ENCODE data around the gene RBM23.
"Not testable (repeated sequence)": the region's sequence is repeated elsewhere in the genome, so short reads cannot be mapped to it uniquely, and the experiment has no call there.

The RBM23 gene

GRCh38 chr14:22918804-22919600 lies at the start of gene RBM23:
RBM23 (minus strand) TSS chr14:22919149.
- in situ Hi-C loops (cut with MboI; ENCODE audit: low sequenced_read_pairs) = no loop called here

GRCh38 chr14:22966783-22967269 lies 47.9 kb upstream of the RBM23 start:
- in situ Hi-C loops (cut with MboI; ENCODE audit: low sequenced_read_pairs) = no loop called here

- in situ Hi-C loops (cut with MboI; ENCODE audit: low sequenced_read_pairs) = not testable (repeated sequence)
These were observed 47.2 kb upstream of the RBM23 start for GRCh38 chr14:22965916-22966782.

DNA sequence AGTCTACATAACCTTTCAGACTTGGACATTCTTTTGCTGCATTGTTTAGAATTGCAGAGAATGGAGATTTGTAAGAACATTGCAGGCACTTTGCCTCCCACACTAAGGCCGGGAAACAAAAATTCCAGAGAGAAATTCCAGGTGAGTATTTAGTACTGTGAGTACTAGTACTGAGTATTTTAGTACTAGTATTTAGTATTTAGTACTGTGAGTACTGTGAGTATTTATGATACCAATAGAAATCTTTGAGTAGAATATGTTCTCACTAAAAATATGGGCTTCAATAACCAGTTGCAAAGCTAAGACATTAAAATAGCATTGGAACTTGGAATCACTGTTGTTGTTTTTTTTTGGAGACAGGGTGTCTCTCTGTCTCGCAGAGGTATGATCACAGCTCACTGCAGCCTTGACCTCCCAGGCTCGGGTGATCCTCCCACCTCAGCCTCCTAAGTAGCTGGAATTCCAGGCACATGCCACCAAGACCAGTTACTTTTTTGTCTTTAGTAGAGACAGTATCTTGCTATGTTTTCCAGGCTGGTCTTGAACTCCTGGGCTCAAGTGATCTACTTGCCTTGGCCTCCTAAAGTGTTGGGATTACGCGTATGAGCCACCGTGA lies 43.2 kb upstream of the RBM23 start:
- in situ Hi-C loops (cut with MboI; ENCODE audit: low sequenced_read_pairs) = no loop called here

DNA sequence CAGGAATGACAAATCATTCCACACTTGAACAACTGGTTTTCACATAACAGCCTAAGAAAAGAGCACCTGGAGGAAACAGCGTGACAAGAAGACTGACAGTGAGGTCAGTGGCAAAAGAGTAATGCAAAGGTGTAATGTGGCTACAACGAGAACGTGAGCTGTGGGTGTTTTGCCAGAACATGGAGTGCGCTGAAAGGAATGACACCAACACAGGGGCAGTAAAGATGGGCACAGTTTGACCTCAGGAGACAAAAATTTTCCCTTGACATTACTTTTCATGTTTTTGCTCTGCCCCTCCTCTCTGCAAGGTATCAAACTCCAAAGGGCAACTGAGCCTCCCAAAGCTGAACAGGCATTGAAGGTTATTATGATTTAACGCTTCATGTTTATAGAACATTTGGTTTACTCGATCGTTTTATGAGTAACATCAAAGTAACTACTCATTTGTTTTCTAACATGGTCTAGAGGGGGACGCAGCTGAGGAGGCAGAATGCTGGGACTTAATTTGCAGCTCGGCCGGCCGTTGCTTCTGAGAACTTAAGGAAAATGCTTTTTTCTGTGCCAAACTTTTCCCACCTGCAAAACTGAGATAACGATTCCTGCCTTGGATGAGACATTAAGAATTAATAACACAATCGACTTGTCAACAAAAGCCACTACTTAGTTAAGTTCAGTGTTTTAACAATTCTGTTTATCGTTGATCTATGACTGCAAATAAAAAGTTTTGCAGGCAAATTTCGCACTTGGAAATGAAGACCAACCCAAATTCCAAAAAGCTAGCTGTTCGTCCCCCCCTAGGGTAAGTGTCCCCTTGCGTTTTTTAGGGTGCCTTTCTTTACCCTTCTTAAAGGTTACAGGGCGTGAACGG lies 37.0 kb upstream of the RBM23 start:
- in situ Hi-C loops (cut with MboI; ENCODE audit: low sequenced_read_pairs) = no loop called here

DNA sequence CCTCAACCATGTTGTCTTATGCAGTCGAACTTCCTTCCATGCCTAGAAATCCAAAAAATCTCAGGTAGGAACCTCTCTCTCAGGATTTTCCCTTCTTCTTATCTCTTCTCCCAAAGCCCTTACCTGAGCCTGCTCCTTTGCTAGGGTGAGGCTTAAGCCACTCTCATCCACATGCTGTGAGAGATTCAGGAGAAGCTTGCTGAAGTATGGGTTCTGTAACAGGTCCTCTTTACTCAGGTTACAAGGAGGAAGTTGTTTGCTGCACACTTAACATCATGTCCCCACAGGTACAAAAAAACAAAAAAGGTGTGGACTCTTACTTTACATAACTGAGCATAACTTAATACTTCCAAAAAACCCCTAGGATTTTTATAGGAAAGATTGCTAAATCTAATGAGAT lies 33.5 kb upstream of the RBM23 start:
- in situ Hi-C loops (cut with MboI; ENCODE audit: low sequenced_read_pairs) = no loop called here

DNA sequence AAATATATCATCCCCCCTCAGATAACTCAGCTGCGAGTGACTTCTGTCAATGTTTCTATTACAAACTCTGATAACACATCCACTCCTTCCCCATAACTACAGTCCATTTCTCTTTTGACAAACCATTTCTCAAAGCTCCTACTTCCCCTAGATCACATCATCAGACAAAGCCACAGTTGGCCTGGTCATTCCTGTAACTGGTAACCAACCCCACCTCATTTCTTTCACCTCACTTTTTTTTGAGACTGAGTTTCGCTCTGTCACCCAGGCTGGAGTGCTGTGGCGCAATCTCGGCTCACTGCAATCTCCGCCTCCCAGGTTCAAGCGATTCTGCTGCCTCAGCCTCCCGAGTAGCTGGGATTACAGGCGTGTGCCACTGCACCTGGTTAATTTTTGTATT lies 32.8 kb upstream of the RBM23 start:
- in situ Hi-C loops (cut with MboI; ENCODE audit: low sequenced_read_pairs) = not testable (repeated sequence)

GRCh38 chr14:22945642-22946041 lies 26.7 kb upstream of the RBM23 start:
- in situ Hi-C loops (cut with MboI; ENCODE audit: low sequenced_read_pairs) = no loop called here

DNA sequence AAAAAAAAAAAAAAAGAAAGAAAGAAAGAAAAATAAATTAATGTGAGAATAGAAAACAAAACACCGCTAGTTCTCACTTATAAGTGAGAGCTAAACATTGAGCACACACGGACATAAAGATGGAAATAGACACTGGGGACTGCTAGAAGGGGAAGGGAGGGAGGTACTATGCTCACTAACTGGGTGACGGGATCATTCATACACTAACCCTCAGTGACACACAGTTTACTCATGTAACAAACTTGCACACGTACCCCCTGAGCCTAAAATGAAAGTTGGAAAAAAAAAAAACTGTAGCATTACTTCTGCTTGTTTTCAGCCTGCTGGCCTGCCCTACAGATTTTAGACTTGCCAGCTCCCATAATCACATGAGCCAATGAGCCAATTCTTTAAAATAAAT lies 20.7 kb upstream of the RBM23 start:
- in situ Hi-C loops (cut with MboI; ENCODE audit: low sequenced_read_pairs) = no loop called here

DNA sequence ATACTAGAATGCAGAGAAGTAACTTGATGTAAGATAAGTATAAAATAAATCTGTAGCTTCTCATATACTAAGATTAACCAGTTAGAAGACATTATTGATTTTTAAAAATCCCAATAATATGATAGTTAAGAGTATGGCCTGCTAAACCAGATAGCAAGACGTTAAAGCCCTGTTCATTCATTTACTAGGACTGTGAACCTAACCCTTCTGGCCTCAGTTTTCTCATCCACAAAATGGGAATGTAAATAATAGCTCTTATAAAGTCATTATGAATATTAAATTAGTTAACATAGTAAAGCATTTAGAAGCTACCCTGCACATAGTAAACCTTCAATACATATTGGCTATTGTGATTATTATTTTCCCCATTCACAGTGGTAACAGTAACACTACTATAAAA lies 16.2 kb upstream of the RBM23 start:
- in situ Hi-C loops (cut with MboI; ENCODE audit: low sequenced_read_pairs) = no loop called here

DNA sequence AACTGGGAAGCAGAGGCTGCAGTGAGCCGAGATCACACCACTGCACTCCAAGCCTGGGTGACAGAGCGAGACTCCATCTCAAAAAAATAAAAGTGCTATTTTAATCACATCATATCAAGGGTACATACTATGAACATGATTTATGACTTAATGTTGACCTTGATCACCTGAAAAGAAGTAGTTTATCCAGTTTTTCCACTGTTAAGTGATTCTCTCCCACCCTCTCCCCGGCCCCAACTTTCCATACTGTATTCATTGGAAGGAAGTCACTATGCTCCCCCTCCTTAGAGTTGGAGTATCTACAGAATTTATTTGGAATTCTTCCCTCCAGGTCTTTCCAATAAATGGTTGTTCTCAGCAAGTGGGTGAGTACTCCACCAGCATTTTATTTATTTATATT lies 13.2 kb upstream of the RBM23 start:
- in situ Hi-C loops (cut with MboI; ENCODE audit: low sequenced_read_pairs) = no loop called here

DNA sequence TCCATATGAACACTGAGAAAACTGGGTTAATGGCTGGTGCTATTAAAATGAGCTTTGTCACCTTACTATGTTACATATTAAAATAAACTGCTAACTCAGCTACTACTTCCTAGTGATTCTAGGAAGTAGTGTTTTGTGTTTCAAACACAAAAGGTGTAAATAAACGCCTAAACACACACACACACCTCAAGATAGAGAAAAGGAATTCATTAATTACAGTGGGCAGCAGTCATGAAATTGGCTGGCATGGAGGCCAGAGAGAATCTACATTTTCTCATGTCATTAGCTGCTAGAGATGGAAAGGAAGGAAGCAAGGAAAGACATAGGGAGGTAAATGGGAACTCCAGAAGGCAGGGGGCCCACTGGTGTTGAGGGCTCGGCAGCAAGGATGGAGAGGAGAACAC lies 11.0 kb upstream of the RBM23 start:
- in situ Hi-C loops (cut with MboI; ENCODE audit: low sequenced_read_pairs) = no loop called here

DNA sequence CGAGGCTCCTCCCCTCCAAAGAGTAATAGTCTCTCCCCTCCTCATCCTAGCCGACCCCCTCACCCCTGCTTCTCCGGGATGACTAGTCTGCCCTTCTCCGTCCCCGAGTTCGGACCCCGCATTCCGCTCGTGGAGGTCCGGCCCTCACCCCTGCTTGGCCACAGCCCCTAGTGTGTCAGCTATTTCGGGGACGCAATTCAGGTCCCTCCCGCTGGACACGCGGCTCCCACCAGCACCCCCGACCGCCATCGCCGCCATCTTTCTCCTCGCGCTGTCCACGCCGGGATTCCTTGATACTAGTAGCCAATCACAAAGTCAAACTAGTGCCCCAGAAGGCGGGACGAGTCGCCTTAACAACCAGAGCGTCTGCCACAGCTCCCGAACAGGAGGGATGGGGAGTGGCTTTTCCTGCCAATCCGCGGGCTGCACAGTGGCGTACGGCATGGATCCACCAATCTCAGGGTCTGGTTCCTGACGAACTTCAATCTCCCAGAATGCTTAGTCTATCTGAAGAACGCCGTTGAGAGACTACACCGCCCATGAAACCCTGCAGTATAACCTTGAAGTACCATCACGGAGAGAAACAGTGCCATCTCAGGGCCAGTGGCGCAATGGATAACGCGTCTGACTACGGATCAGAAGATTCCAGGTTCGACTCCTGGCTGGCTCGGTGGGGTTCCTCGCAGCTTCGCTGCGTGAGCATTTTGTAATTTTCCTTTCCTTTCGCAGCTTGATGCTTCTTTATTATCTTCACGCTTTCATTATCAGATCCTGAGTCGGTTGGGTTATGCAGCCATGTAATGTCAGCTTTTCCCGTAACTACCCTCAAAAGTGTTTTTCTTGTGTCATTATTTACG lies 10.4 kb upstream of the RBM23 start, which contains the start of gene PRMT5:
Gene PRMT5, minus strand, starts transcription at position 273 of the 857 bp plus-strand sequence. Its CDS starts 15 bp downstream, at position 258.
- in situ Hi-C loops (cut with MboI; ENCODE audit: low sequenced_read_pairs) = no loop called here

- in situ Hi-C loops (cut with MboI; ENCODE audit: low sequenced_read_pairs) = no loop called here
These were observed 9.5 kb upstream of the RBM23 start for GRCh38 chr14:22928237-22929103.

GRCh38 chr14:22926316-22926715 lies 7.4 kb upstream of the RBM23 start:
- in situ Hi-C loops (cut with MboI; ENCODE audit: low sequenced_read_pairs) = no loop called here

DNA sequence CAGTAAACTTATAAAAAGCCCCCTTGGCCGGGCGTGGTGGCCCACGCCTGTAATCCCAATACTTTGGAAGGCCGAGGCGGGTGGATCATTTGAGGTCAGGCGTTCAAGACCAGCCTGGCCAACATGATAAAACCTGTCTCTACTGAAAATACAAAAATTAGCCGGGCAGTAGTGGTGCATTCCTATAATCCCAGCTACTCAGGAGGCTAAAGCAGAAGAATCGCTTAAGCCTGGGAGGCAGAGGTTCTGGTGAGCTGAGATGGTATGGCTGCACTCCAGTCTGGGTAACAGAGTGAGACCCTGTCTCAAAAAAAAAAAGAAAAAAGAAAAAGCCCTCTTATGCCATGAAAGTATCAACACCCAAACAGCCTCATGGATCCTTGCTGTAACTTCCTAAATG lies 6.6 kb upstream of the RBM23 start:
- in situ Hi-C loops (cut with MboI; ENCODE audit: low sequenced_read_pairs) = no loop called here

GRCh38 chr14:22923746-22924145 lies 4.8 kb upstream of the RBM23 start:
- in situ Hi-C loops (cut with MboI; ENCODE audit: low sequenced_read_pairs) = no loop called here

DNA sequence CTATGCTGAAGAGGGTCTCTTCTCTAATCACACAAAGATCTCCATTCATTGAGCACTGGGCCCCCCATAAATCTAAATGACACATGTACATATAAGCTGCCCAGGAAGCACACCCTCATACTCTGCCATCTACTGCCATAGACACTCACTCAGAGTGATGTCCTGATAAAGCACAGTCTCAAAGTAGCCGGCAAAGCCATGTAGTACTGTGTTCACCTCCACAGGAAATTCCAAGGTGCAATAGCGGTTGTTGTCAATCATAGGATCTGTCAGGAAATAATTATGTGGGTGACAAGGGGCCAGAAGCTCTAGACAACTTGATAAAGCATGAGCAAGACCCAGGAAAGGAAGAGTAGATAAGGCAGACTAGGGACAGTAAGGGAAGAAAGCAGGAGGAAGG lies 3.3 kb upstream of the RBM23 start:
- in situ Hi-C loops (cut with MboI; ENCODE audit: low sequenced_read_pairs) = no loop called here

DNA sequence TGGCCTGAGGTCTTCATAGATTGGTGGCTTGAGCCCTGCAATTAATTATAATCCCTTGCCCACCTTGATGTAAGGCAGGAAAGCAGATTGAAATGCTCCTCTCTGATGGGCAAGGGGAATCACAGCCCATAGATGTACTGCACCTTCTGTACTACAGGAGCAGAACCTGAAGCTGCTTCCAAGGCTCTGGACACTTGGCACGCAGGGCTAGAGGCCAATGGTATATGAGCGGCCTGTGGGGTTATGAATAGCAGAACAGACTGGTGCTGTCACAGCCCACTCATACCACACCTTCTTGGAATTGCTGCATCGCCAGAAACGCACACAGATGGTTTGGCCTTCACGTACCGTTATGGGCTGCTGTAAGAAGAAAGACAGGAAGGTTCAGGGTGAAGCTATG lies 1.7 kb upstream of the RBM23 start:
- in situ Hi-C loops (cut with MboI; ENCODE audit: low sequenced_read_pairs) = no loop called here

All from HL-60/S4 treated with retinoic acid at 250 ng/mL for 4 days and 3 days (cell line).